G401 (cell line): ENCODE data around the gene FAM83E. TPM values are rescaled to one million over a fixed set of nuclear protein-coding genes. Genes with fewer than 3 reads are reported as not detected.
"Not testable (repeated sequence)": the region's sequence is repeated elsewhere in the genome, so short reads cannot be mapped to it uniquely, and the experiment has no call there.

ENCODE experiments used
- DNase-seq: peaks from one replicate; pipeline ENCODE4 v3.0.0-alpha.2; 2015; ENCODE audit warnings: low spot score
- in situ Hi-C: cut with HindIII; loops from 2 replicates; pipeline ENCODE4 v1.10.0; 2016; ENCODE audit warnings: low sequenced_read_pairs, mixed read lengths
- total RNA-seq: library from RNA; depleted of rRNA; stranded (reverse); fragments of >200 nt; shearing (Covaris generic); gene quantifications from 2 replicates; pipeline ENCODE4 v1.2.3, GENCODE V29; 2014

FAM83E gene
- total RNA-seq, 1 experiment from 2014 or later, result 0.34 TPM

DNA sequence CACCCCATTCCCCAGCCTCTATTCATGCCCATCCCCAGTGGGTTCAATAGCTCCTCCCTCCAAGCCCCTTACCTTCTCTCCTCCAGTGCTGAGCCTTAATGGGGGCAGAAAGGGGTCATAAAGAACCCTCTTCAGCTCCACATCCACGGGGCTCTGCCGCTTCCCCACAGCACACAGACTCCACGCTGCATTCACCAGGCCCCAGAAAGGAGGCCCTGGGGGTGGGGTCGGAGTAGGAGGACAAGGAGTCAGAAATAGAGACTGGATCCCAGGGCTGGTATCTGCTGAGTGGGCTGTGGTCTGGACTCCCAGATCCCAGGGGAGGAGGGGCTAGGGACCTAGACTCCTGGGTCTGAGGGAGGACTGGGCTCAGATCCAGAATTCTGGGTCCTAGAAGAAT, 29.5 kb upstream of the FAM83E start:
- in situ Hi-C loops, result no loop called here
- no peak for DNase-seq

DNA sequence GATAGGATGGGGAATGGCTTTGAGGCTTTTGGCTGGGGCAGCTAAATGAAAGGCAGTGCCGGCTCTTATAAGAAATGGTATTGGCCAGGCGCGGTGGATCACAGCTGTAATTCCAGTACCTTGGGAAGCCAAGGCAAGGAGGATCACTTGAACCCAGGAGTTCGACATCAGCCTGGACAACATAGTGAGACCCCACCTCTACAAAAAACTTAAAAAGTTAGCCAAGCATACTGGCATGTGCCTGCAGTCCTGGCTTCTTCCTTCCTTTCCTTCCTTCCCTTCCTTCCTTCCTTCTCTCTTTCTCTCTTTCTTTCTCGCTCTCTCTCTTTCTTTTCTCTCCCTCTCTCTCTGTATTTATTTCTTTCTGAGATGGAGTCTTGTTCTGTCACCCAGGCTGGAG, 28.0 kb upstream of the FAM83E start:
- no peak for DNase-seq
- in situ Hi-C loops, result no loop called here

- in situ Hi-C loops, result no loop called here
- DNase-seq, result no peak
These were observed 27.0 kb upstream of the FAM83E start for GRCh38 chr19:48641850-48642249.

DNA sequence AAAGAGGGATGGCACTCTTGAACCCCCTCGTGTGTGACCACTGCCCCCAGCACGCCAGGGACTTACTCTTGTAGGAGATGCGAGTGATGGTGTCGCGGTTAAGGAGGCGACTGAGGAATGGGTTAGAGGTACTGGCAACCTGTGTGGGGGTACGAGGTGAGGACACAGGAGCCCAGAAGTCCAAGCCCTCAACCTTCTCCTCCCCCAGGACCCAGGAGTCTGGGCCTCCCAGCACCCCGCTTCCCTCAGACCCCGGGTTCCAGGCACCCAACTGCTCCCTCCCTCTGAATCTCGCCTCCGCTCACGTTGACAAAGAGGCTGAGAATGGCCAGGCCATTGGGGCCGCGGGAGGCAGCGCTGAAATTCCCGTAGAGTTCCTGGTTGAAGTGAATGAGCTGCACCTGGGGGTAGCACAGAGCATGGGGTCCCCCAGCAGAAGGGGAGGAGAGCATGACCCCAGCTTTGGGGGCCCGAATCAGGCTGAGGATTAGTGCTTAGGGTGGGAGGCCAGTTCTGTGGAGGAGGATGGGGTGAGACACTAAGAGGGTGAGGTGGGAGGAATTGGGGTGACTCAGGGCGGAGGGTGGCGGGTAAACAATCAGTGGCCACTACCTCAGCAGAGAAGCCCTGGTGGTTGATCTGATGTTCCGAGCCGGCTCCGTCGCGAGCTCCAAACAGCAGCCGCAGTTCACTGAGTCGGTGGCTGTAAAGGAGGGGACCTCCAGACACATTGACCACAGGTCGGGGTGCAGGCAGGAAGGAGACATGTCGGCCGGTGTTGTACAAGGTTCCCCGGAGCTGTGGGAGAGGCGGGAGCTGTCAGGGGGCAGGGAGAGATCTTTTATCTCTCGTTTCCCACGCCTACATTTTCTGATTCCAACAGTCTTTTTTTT, 24.9 kb upstream of the FAM83E start:
- DNase-seq, result no peak
- in situ Hi-C loops, result no loop called here

GRCh38 chr19:48638831-48639381, 24.0 kb upstream of the FAM83E start:
- DNase-seq, result no peak
- in situ Hi-C loops, result no loop called here

DNA sequence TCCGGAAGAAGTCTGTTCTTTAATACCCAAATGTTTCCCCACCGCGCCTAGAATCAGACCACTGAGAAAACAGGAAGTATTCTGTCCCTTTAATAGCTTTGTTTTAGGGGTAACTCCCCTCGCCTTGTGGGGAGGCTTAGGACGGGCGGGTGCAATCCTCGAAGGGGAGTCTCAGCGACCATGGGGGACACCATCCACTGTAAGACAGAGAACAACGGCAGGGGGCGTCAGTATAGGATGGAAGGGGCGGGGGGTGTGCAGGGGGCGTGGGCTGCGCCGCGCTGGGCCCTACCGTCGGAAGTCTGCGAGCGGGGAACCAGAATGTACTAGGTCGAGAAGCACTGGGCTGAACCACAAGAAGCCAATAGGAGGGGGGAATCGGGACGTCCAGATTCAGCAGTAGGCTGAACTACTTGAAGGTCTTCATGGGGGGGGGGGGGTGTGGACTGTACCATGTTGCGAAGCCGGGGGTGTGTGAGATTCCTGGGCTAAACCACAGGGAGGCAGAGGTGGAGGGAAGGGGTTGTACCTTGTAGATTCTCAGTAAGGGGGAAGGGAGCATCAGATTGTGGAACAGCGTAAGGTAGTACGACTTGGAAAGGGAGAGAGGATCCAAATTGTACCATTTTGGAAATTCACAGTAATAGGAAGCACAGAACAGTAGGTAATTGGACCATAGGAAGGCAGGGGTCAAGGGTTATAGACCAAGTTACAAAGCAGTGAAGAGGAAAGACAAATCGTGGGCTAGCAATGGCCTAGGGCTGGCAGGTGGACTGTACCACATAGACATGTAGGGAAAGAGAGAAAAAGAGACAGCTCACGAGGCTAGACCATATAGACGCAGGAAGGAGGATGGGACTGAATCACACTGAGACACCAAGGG, 23.3 kb upstream of the FAM83E start:
- in situ Hi-C loops, result no loop called here
- peak; percentile 97 for DNase-seq

DNA sequence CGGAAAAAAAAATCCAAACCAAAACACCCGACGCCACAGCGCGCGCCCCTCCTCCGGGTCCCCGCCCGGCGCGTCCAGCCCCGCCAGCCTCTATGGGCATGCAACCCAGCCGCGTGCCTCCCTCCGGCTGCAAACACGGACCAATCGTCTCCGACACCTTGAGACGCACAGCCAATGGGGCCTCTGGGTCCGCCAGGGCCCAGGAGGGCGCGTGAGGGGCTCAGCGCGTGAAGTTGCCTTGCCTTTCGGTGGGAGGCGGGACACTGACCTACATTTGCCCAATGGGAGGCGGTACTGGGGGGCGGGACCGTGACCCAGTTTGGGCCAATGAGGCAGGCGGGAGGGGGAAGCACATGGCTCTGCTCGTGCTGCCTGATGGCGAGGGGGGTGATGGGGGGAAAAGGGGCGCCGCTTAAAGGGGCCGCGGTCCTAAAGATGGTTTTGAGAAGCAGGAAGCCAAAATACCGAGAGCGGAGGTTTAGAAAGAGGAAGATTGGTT, 22.6 kb upstream of the FAM83E start:
- peak; percentile 100 for DNase-seq
- in situ Hi-C loops, result no loop called here

GRCh38 chr19:48636859-48637448, 22.1 kb upstream of the FAM83E start, which contains the start of gene DBP:
Gene DBP, minus strand, starts transcription at chr19:48637379. Its CDS starts 385 bp downstream, at chr19:48636994.
- DNase-seq, result no peak
- in situ Hi-C loops, result no loop called here

DNA sequence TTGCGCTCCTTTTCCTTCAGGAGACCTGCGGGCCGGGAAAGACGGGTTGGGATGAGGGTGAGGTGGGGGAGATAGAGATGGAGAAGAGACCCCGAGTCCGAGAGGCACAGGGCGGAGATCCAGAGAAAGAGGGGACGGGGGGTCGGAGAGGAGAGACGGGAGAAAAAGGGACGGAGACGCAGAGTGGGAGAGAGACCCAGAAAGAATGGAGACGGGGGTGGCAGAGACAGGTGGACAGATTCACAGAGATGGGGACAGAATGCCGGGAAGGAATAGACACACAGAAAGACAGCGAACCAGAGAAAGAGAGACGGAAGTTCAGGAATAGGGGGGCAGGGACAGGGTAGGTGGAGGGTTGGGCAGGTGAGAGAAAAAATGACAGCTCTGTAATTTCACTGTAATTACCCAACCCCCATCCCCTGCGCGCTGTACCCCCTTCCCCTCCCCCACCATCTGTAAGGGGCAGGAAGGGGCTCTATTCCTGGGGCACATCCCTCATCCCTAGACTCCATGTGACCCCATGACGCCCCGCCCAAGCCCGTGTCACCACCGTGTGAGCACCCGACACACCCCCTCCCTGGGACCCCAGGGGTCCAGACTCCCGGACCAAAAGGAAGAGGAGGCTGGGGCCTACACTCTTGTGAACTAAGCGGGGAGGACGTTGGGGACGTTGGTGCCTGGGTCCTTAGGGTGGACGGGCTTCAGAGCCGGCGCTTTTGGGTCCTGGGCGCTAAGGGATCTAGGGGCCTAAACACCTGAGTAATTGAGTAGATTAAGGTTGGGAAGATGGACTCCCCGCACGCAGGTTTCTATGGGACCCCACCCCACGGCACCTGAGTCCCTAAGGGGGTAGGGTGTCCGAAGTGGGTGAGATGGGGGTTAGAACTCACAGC, 21.3 kb upstream of the FAM83E start:
- DNase-seq, result peak; percentile 51
- in situ Hi-C loops, result no loop called here

- in situ Hi-C loops, result no loop called here
- peak; percentile 75 for DNase-seq
These were observed 20.5 kb upstream of the FAM83E start for GRCh38 chr19:48635263-48635965.

DNA sequence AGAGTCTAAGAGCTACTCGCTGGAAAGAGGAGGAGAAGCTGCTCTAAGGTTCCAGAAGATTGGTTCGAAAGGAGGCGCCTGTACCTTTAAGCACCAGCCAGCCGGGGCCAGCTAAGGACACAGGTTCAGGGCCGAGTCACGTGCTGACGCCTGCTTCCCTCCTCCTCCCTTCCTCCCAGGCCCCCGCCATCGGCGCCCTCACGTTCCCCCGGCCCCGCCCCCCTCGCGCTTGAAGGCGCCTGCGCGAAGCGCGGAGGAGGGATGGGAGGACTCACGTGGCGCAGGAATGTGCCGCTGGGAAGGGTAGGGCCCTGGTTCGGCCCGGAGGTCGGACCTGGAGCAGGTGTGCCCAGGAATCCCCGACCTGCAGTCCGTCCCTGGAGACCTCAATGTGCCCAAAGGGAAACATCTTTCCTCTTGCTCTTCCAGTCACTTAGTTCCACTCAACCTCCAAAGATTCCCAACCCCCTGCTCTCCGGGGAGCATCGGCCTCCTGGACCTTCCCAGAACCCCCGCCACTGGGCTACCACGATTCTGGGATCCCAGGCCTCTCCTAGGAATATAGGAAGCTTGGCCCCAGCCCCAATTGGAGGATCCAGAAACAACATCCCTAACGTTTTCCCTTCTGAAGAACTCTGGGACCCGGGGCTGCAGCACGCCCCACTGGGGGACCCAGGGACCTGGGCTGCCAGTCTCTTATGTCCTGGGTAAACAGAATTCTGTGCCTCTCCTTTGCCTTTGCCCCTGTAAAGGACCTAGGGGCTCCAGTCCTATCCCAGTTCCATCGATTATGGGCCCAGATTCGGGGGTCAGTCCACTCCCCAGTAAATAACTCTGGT, 19.8 kb upstream of the FAM83E start:
- peak; percentile 99 for DNase-seq
- in situ Hi-C loops, result no loop called here

DNA sequence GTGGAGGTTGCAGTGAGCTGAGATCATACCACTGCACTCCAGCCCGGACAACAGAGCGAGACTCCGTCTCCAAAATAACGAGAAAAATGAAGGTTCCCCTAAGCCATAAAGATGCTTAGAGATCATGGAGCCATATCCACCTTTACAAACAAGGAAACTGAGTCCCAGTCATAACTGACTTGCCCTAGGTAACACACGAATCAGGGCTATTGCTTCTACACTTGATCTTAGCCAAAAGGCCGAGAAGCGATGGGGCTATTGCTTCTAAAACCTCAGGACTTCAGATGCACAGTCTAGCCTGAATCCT, 19.1 kb upstream of the FAM83E start:
- in situ Hi-C loops, result no loop called here
- DNase-seq, result no peak

- DNase-seq, result peak; percentile 13
- in situ Hi-C loops, result no loop called here
These were observed 18.5 kb upstream of the FAM83E start for GRCh38 chr19:48633148-48634035.

- DNase-seq, result peak; percentile 11
- in situ Hi-C loops, result no loop called here
These were observed 17.8 kb upstream of the FAM83E start for GRCh38 chr19:48632692-48633147.

- in situ Hi-C loops, DNase-seq: not testable (repeated sequence)
These were observed 17.4 kb upstream of the FAM83E start for GRCh38 chr19:48632286-48632685.

DNA sequence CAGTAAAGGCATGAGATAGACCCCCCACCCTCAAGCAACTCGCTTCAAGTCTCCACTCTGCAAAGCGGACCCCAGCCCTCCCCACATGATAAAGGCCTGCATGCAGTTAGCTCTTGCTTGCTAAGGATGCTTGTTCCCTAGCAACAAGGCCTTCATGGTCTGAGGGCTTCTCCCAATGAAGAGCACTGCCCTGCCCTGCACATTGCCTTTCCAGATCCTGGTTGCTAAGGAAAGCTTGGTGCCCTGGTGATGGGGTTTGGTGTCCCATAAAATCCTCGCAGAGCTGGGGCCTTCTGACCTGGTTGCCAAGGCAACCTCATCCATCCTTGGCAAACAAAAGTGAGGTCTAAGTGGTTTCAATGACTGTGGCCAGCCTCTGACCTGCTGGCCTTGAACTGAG, 16.3 kb upstream of the FAM83E start:
- in situ Hi-C loops, result no loop called here
- no peak for DNase-seq
